VCaP (cell line): ENCODE results near the gene TPRN.

Experiments used
- H3K27ac ChIP-seq: fragments of 450-650 bp; 2 replicates; pipeline ENCODE4 v1.5.1; 2017
- TF ChIP-seq, protein P1 (sequence below): fragments of 450-650 bp; conservative IDR thresholded peaks from 2 replicates; pipeline ENCODE4 v1.5.1; 2017; ENCODE audit warnings: mild to moderate bottlenecking, moderate library complexity

Gene TPRN

DNA sequence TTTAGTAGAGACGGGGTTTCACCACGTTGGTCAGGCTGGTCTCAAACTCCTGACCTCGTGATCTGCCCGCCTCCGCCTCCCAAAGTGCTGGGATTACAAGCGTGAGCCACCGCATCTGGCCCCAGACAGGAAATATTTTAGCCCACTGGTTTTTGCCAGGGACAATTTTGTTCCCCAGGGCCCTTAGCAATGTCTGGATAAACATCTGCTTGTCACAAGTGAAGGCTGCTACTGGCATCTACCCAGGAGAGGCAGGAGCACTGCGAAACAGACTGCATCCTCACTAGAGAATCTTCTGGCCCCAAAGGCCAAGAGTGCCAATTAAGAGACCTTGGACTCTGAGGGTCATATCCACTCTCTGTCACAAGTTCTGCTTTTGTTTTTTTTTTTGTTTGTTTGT lies 2.4 kb upstream of the TPRN start:
- H3K27ac ChIP-seq = no peak overlapping the region
- TF ChIP-seq, protein P1, sequence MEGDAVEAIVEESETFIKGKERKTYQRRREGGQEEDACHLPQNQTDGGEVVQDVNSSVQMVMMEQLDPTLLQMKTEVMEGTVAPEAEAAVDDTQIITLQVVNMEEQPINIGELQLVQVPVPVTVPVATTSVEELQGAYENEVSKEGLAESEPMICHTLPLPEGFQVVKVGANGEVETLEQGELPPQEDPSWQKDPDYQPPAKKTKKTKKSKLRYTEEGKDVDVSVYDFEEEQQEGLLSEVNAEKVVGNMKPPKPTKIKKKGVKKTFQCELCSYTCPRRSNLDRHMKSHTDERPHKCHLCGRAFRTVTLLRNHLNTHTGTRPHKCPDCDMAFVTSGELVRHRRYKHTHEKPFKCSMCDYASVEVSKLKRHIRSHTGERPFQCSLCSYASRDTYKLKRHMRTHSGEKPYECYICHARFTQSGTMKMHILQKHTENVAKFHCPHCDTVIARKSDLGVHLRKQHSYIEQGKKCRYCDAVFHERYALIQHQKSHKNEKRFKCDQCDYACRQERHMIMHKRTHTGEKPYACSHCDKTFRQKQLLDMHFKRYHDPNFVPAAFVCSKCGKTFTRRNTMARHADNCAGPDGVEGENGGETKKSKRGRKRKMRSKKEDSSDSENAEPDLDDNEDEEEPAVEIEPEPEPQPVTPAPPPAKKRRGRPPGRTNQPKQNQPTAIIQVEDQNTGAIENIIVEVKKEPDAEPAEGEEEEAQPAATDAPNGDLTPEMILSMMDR = no peak

DNA sequence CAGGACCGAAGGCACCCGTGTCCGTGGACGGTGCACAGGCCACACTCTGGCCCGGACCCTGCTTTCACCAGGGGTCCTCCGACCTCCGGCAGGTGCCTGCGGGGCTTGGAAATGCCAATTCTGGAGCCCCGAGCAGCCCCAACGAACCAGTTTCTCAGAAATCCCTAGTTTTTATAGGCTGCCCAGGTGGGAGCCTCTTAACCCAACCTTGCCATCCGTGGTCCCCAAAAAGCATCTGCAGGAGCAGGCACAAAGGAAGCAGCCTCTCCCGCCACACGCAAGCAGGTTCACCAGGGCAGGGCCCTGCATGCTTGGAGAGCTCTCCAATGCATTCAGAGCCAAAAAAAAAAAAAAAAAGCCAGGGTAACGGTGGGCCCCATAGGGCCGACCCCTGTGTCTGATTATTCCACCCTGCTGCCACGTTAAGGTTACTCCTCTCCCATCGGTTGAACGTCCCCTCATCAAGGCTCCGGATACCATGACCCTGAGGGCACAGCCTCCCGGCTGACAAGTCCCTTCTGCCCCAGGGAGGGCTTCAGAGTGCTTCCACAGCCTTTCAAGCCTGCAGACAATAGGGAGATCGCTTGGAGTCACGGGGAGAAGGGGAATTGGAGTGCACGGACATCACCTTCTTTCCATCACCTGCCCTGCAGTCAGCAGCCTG lies 796 bp upstream of the TPRN start:
- TF ChIP-seq, protein P1 = no peak

DNA sequence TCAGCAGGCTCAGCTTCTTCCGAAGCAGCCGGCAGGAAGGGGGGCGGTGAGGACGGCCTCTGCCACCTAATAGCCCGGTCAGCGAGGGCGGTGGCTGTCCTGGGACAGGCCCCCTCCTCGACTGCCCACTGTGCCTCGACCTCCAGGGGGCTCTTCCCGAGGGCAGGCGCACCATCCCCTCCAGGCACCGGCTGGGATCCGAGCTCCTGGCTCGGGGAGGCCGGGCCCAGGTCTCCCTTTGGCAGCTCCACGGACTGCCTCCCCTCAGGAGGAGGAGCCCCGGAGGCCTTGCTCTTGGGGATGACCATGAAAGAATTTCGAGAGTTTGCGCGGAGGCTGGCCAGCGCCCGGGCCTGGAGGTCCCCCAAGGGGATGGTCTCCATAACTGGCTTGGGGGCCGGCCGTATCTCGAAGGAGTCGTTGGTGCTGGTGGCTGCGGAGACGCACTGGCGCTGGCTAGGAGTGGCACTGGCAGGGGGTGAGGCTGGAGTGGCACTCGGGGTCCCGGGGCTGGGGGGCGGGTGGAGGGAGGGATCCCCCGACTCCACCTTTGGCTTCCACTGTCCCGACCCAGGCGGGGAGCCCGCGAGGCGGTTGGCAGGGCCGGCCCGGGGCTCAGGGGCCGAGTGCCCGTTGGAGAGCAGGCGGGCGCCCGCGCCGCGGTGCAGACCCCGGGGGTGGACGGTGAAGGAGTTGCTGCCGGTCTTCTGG lies 975 bp downstream of the TPRN start:
- H3K27ac ChIP-seq = peak overlapping the region; percentile 97
- TF ChIP-seq, protein P1 = no peak

More for the DNA sequence above, 796 bp upstream of the TPRN start:
- peak overlapping the region; percentile 97 for H3K27ac ChIP-seq

DNA sequence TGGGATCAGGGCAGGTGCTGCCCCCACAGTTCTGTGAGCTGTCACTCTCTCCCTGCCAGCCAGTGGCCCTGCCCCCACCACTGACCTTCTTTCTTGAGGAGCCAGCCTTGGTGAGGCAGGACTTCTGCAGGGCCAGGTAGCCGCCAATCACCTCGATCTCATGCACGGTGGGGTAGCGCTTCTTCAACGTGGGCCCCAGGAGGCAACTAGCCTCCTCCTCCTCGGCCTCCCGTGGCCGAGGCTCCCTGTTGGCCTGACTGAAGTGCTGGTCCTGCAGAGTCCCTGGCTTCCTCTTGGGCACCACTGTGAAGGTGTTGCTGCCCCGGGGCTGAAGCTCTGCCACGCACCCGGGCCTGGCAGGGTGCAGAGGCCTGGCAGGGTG lies 1.6 kb downstream of the TPRN start:
- H3K27ac ChIP-seq = peak overlapping the region; percentile 97
- TF ChIP-seq, protein P1 = no peak

DNA sequence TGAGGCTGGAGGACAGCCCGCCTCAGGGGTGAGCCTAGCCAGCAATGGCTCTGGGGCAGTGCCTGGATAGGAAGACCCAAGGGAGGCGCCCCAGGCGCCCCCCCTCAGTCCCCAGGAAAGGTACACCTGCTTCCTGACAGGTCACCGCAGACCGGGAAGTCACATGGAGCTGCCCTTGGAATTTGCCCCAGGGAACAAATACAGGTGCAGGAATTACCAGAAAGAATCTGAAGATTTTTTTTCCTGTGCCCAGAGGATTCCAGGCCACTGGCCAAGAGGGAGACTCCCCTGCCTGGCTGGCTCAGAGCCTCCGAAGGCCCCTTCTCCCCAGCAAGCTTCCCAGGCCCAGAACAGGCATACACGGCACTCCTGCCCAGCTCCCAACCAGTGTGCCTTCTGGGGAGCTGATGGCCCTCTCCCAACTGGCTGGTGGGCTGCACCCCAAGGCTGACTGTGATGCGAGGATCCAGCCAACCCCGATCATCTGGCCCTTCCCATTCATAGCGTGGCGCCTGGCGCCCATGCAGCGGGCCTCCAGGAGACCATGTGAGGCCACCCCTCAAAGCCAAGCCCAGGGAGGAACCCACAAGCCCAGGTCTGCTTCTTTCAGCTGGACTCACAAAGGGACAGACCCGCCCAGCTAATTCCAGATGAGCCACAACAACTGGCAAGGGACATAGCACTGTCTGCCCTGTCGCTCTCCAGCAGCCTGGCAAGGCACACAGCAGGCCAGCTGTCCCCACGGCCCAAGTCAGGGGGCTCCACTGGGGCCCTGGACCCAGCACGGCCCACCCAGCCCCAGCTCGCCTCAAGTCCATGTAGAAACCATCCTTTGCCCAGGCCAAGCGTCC lies 2.3 kb downstream of the TPRN start:
- TF ChIP-seq, protein P1 = no peak
- peak overlapping the region; percentile 97 for H3K27ac ChIP-seq

DNA sequence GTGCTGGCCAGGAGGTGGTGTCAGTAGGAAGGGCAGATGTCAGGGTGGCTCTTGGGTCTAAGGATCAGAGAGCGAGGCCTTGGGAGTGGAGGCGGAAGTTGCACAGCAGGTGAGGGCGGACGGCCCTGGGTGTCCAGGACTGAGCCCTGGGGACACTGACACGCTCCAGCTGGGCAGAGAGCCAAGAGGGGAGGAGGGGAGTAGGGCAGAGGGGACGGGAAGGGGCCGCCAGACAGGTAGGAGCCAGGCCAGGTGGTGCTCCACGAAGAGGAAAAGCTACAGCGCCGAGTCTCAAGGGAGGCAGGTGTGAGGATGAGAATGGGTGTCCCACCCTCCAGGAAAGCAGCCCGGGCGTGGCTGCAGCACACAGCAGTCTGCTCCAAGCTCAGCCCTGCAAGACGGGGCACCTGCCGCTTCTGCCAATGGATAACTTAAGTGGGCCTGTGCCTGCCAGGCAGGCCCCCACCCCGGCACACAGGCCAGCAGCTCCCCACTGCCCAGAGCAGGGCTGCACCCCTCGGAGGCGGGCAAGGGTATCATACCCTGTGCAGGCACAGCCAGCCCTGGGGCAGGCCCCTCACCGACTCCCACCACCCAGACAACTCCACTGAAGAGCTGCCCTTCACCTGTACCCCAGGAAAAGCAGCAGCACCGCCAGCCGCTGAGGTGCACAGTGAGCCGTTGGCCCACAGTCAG lies 4.9 kb downstream of the TPRN start:
- TF ChIP-seq, protein P1 = no peak
- peak overlapping the region; percentile 97 for H3K27ac ChIP-seq

DNA sequence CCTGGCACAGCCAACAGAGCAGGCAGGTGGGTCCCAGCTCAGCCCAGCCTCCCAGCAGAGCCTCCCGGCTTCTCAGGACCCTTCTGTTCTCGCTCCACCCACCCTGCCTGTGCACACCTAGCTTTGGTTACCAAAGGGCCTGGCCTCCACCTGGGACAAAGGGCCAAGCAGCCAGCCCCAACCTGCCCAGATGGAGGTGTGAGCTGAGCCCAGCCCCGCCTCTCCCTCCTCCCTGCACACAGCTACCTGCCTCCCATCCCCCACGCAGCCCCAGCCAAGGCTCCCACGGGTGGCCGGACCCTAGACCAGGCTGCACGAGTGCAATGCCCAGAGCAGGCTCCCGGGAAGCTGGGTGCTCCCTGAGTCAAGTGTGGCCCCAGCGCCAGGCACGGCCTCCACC lies 5.6 kb downstream of the TPRN start:
- TF ChIP-seq, protein P1 = no peak
- peak overlapping the region; percentile 97 for H3K27ac ChIP-seq
